Thyroid gland (tissue), 4 donors: Measurements from ENCODE around the gene GPR173. TPM values are rescaled to one million over a fixed set of nuclear protein-coding genes. Genes with fewer than 3 reads are reported as not detected.
A peak's percentile ranks its signal among the peaks of the same experiment; 100 is the strongest.

Experiments used
- DNase-seq, 2 donors: peaks; one replicate each; pipeline ENCODE4 v3.0.0-alpha.2; 2019
- H3K27ac ChIP-seq, 3 donors: fragments of 200-600 bp; sonication (generic); 1 replicate in 2 of 3; 2 replicates in 1 of 3; pipeline ENCODE4 v1.5.1; 2016 to 2019; ENCODE audit warnings: mild to moderate bottlenecking in 1 of 3, moderate library complexity in 1 of 3
- H3K27me3 ChIP-seq: fragments of 200-600 bp; sonication (generic); one replicate; pipeline ENCODE4 v1.5.1; 2019
- H3K36me3 ChIP-seq, 2 donors: fragments of 200-600 bp; sonication (generic); one replicate each; pipeline ENCODE4 v1.5.1; 2016 to 2019
- H3K4me1 ChIP-seq, 2 donors: fragments of 200-600 bp; sonication (generic); one replicate each; pipeline ENCODE4 v1.5.1; 2017 to 2019
- H3K4me3 ChIP-seq, 3 donors: fragments of 200-600 bp; sonication (generic); replicated peaks in 1 of 3; 1 replicate in 2 of 3; 2 replicates in 1 of 3; pipeline ENCODE4 v1.5.1; 2016; ENCODE audit warnings: mild to moderate bottlenecking in 1 of 3
- H3K9me3 ChIP-seq: fragments of 200-600 bp; sonication (generic); one replicate; pipeline ENCODE4 v1.5.1; 2017
- POLR2A ChIP-seq, 2 donors: fragments of 450-650 bp; IDR thresholded peaks; one replicate each; pipeline ENCODE4 v1.6.1; 2017; ENCODE audit warnings: antibody characterized with exemption in 2 of 2, mild to moderate bottlenecking in 2 of 2, moderate library complexity in 1 of 2
- WGBS, 2 donors: methylation state at CpG; one replicate each; pipeline ENCODE4 v1.1.5; 2017; 5-methylcytosine and 5-hydroxymethylcytosine counted together
- intact Hi-C: fragments of 100-400 bp; cut with DNase I; formaldehyde crosslinking; loops from one replicate; pipeline ENCODE4 v1.15.1; 2023
- total RNA-seq, 4 donors: library from RNA; depleted of rRNA; stranded (reverse); fragments of >200 nt; gene quantifications; one replicate each; pipeline ENCODE4 v1.2.3, GENCODE V29; 2016
- TF ChIP-seq, protein P1 (sequence below), 6 experiments: fragments of 200-600 bp in 3 of 6; fragments of 450-650 bp in 3 of 6; sonication (generic) in 3 of 6; IDR thresholded peaks; one replicate each; pipeline ENCODE4 v1.5.1; 2016 to 2019; ENCODE audit warnings: antibody characterized with exemption in 6 of 6, mild to moderate bottlenecking in 2 of 6, inconsistent platforms in 1 of 6, moderate library complexity in 1 of 6

Gene GPR173
- total RNA-seq, 4 donors from 2014 or later, result 0.78 to 1.3 (median 1.1) TPM

GRCh38 chrX:53082773-53083616 lies 34.4 kb downstream of the GPR173 start:
- TF ChIP-seq POLR2A (IDR thresholded peaks at IDR 0.05), result no peak
- TF ChIP-seq, protein P1, sequence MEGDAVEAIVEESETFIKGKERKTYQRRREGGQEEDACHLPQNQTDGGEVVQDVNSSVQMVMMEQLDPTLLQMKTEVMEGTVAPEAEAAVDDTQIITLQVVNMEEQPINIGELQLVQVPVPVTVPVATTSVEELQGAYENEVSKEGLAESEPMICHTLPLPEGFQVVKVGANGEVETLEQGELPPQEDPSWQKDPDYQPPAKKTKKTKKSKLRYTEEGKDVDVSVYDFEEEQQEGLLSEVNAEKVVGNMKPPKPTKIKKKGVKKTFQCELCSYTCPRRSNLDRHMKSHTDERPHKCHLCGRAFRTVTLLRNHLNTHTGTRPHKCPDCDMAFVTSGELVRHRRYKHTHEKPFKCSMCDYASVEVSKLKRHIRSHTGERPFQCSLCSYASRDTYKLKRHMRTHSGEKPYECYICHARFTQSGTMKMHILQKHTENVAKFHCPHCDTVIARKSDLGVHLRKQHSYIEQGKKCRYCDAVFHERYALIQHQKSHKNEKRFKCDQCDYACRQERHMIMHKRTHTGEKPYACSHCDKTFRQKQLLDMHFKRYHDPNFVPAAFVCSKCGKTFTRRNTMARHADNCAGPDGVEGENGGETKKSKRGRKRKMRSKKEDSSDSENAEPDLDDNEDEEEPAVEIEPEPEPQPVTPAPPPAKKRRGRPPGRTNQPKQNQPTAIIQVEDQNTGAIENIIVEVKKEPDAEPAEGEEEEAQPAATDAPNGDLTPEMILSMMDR (IDR thresholded peaks at IDR 0.05), result no peak
- Histone ChIP-seq H3K27ac (peak overlapping the region; percentile 84 to 94 (median 90)), H3K4me1 (peaks cover 5 to 15% of the 10 kb centered on the region in 2 donors), H3K36me3 (peaks cover 0 to 9% of the 10 kb centered on the region in 2 donors), H3K27me3 (no peaks in the 10 kb centered on the region), H3K4me3 (peak overlapping the region; percentile 33 to 76 (median 60)), H3K9me3 (no peaks in the 10 kb centered on the region)
- no peak for DNase-seq
- intact Hi-C loops, result no loop called here
- 5 to 9% methylated on average over 23 to 27 of the region's 31 CpGs for WGBS, 2 donors

- Histone ChIP-seq H3K4me3 (no peak overlapping the region), H3K27me3 (no peaks in the 10 kb centered on the region), H3K4me1 (peaks cover 5 to 17% of the 10 kb centered on the region in 2 donors), H3K36me3 (peaks cover 0 to 9% of the 10 kb centered on the region in 2 donors), H3K9me3 (no peaks in the 10 kb centered on the region), H3K27ac (peak overlapping the region in 2 of 3 donors; percentile 84 to 94)
- 100% methylated on average over 1 to 2 of the region's 4 CpGs for WGBS, 2 donors
- intact Hi-C loops, result no loop called here
- DNase-seq, result no peak
- TF ChIP-seq, protein P1 (IDR thresholded peaks at IDR 0.05), result no peak
- no peak for TF ChIP-seq POLR2A (IDR thresholded peaks at IDR 0.05)
Measured at GRCh38 chrX:53084043-53084570, 35.5 kb downstream of the GPR173 start.

DNA sequence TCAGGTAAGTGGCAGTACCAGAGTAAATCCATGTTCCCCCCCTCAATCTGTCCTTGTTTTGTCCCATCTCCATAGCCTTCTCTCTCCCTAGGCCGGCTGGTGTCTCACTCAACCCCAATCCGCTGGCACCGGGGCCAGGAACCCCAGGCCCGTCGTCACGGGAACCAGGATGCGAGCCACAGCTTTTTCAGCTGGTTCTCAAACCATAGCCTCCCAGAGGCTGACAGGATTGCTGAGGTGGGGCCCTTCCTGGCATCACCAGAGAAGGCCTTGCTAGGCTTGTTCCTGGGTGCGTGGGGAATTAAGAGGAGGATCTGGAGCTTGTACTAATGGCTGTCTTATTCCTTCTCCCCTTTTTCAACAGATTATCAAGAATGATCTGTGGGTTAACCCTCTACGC lies 36.3 kb downstream of the GPR173 start:
- DNase-seq, result no peak
- intact Hi-C loops, result no loop called here
- H3K27me3 ChIP-seq, result no peaks in the 10 kb centered on the region
- H3K9me3 ChIP-seq, result no peaks in the 10 kb centered on the region
- H3K4me1 ChIP-seq, result peaks cover 5 to 17% of the 10 kb centered on the region in 2 donors
- H3K4me3 ChIP-seq, result no peak overlapping the region
- H3K36me3 ChIP-seq, result peaks cover 0 to 9% of the 10 kb centered on the region in 2 donors
- peak overlapping the region in 1 of 3 donors; percentile 33 for H3K27ac ChIP-seq
- 92 to 93% methylated on average over 9 of the region's 9 CpGs for WGBS, 2 donors
- no peak for TF ChIP-seq POLR2A (IDR thresholded peaks at IDR 0.05)
- TF ChIP-seq, protein P1 (IDR thresholded peaks at IDR 0.05), result no peak

DNA sequence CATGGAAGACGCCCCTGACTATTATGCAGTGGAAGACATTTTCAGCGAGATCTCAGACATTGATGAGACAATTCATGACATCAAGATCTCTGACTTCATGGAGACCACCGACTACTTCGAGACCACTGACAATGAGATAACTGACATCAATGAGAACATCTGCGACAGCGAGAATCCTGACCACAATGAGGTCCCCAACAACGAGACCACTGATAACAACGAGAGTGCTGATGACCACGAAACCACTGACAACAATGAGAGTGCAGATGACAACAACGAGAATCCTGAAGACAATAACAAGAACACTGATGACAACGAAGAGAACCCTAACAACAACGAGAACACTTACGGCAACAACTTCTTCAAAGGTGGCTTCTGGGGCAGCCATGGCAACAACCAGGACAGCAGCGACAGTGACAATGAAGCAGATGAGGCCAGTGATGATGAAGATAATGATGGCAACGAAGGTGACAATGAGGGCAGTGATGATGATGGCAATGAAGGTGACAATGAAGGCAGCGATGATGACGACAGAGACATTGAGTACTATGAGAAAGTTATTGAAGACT lies 37.2 kb downstream of the GPR173 start:
- H3K36me3 ChIP-seq, result peaks cover 0 to 9% of the 10 kb centered on the region in 2 donors
- DNase-seq, result no peak
- intact Hi-C loops, result no loop called here
- WGBS, 2 donors, result 87 to 89% methylated on average over 17 of the region's 17 CpGs
- H3K27me3 ChIP-seq, result no peaks in the 10 kb centered on the region
- H3K27ac ChIP-seq, result peak overlapping the region in 2 of 3 donors; percentile 50 to 80
- H3K9me3 ChIP-seq, result no peaks in the 10 kb centered on the region
- H3K4me1 ChIP-seq, result peaks cover 5 to 17% of the 10 kb centered on the region in 2 donors
- TF ChIP-seq POLR2A (IDR thresholded peaks at IDR 0.05), result no peak
- TF ChIP-seq, protein P1 (IDR thresholded peaks at IDR 0.05), result no peak
- H3K4me3 ChIP-seq, result no peak overlapping the region
